Endothelial cell of umbilical vein (primary cell): ENCODE data around the gene NR1I3. TPM values are rescaled to one million over a fixed set of nuclear protein-coding genes. Genes with fewer than 3 reads are reported as not detected.

Source experiments
- BruUV-seq: library from RNA; stranded (reverse); fragments of 400-500 nt; replicated peaks from 2 replicates; lab custom pipeline; 2021; lab: Mats Ljungman, UMichigan
- CTCF ChIA-PET: fragments of 300-600, 350-600 bp; sonication (Branson Sonifier 250); formaldehyde crosslinking; loops from one replicate; lab custom pipeline; 2021; ENCODE audit warnings: antibody characterized with exemption, inconsistent platforms; lab: Charles Lee
- POLR2A ChIA-PET: fragments of 300-600, 350-600 bp; sonication (Branson Sonifier 250); formaldehyde crosslinking; loops from one replicate; lab custom pipeline; 2021; ENCODE audit warnings: antibody characterized with exemption, inconsistent platforms; lab: Charles Lee
- DNase-seq: peaks from one replicate; pipeline ENCODE4 v3.0.0-alpha.2; 2011; ENCODE audit warnings: low read depth, low spot score
- FAIRE-seq: peaks from 2 replicates; lab custom pipeline; 2011; peaks lifted over from hg19 to GRCh38; lab: Jason Lieb, UNC
- H2AFZ ChIP-seq: 2 replicates; pipeline ENCODE4 v1.6.0; 2012; ENCODE audit warnings: low read depth, low read length, control low read depth, inconsistent platforms
- H3K27ac ChIP-seq: 2 replicates; pipeline ENCODE4 v1.5.1; 2011; ENCODE audit warnings: low read depth, mild to moderate bottlenecking, control low read depth, low read length, moderate library complexity; ENCODE audit not compliant: insufficient read depth
- H3K27me3 ChIP-seq, 2 experiments: 2 replicates each; pipeline versions ENCODE4 v1.6.0 to v1.6.1; 2011; ENCODE audit warnings: low read length in 2 of 2, mixed read lengths in 1 of 2; ENCODE audit not compliant: control insufficient read depth in 2 of 2, insufficient read depth in 2 of 2
- H3K36me3 ChIP-seq, 2 experiments: 2 replicates in 1 of 2; 3 replicates in 1 of 2; pipeline ENCODE4 v1.5.1; 2011; ENCODE audit warnings: low read length in 2 of 2, mild to moderate bottlenecking in 1 of 2, moderate library complexity in 1 of 2; ENCODE audit not compliant: control insufficient read depth in 2 of 2, insufficient read depth in 2 of 2; ENCODE audit errors: extremely low read depth in 1 of 2
- H3K4me1 ChIP-seq: 3 replicates; pipeline ENCODE4 v1.5.1; 2011; ENCODE audit warnings: mild to moderate bottlenecking, low read length; ENCODE audit not compliant: control insufficient read depth, insufficient read depth; ENCODE audit errors: extremely low read depth
- H3K4me2 ChIP-seq: 2 replicates; pipeline ENCODE4 v1.6.1; 2011; ENCODE audit warnings: low read length, control low read depth, mixed read lengths; ENCODE audit not compliant: insufficient read depth
- H3K4me3 ChIP-seq, 3 experiments: fragments of 200-600 bp in 1 of 3; sonication (generic), shearing (Covaris generic) in 1 of 3; replicated peaks in 1 of 3; 2 replicates each; pipeline ENCODE4 v1.5.1; 2011 to 2016; ENCODE audit warnings: control low read depth in 3 of 3, low read length in 3 of 3, mild to moderate bottlenecking in 2 of 3, inconsistent platforms in 1 of 3, low read depth in 1 of 3, moderate library complexity in 1 of 3; ENCODE audit not compliant: insufficient read depth in 1 of 3
- H3K79me2 ChIP-seq: 2 replicates; pipeline ENCODE4 v1.6.0; 2012; ENCODE audit warnings: low read length, inconsistent platforms; ENCODE audit not compliant: control insufficient read depth, insufficient read depth
- H3K9ac ChIP-seq: replicated peaks from 2 replicates; pipeline ENCODE3; 2011; ENCODE audit warnings: low read length, control low read depth; ENCODE audit not compliant: insufficient read depth; ENCODE audit errors: extremely low read depth
- H3K9me1 ChIP-seq: replicated peaks from 3 replicates; pipeline ENCODE4 v1.6.0; 2011; ENCODE audit warnings: mild to moderate bottlenecking, low read length; ENCODE audit not compliant: control insufficient read depth, insufficient read depth; ENCODE audit errors: extremely low read depth
- H3K9me3 ChIP-seq: replicated peaks from 2 replicates; pipeline ENCODE4 v1.5.1; 2012; ENCODE audit warnings: low read length, inconsistent platforms; ENCODE audit not compliant: control insufficient read depth, insufficient read depth
- H4K20me1 ChIP-seq: replicated peaks from 2 replicates; pipeline ENCODE3; 2011; ENCODE audit warnings: mild to moderate bottlenecking, low read length; ENCODE audit not compliant: control insufficient read depth, insufficient read depth; ENCODE audit errors: extremely low read depth
- CTCF ChIP-seq, 2 donors: IDR thresholded peaks; 1 replicate in 1 of 2; 2 replicates in 1 of 2; pipeline ENCODE4 v1.5.1; 2011; ENCODE audit warnings: low read length in 2 of 2, mild to moderate bottlenecking in 2 of 2, moderate library complexity in 2 of 2, control low read depth in 1 of 2, inconsistent platforms in 1 of 2, low read depth in 1 of 2; ENCODE audit not compliant: insufficient read depth in 1 of 2; ENCODE audit errors: extremely low read depth in 1 of 2
- EZH2 ChIP-seq: IDR thresholded peaks from 2 replicates; pipeline ENCODE4 v1.6.1; 2012; ENCODE audit warnings: borderline replicate concordance, low read depth, mild to moderate bottlenecking, moderate library complexity, low read length, inconsistent platforms; ENCODE audit not compliant: severe bottlenecking
- FOS ChIP-seq: IDR thresholded peaks from 2 replicates; pipeline ENCODE4 v1.6.1; 2011; ENCODE audit warnings: mild to moderate bottlenecking, low read length, moderate library complexity, borderline replicate concordance; ENCODE audit not compliant: insufficient read depth
- GATA2 ChIP-seq: IDR thresholded peaks from 2 replicates; pipeline ENCODE4 v1.7.0; 2011; ENCODE audit warnings: low read depth, mild to moderate bottlenecking, moderate library complexity, mixed read lengths, low read length; ENCODE audit not compliant: insufficient read length, insufficient read depth
- JUN ChIP-seq: IDR thresholded peaks from 2 replicates; pipeline ENCODE4 v1.6.1; 2011; ENCODE audit warnings: borderline replicate concordance, low read depth; ENCODE audit not compliant: insufficient read length, insufficient read depth
- MAX ChIP-seq: IDR thresholded peaks from 2 replicates; pipeline ENCODE4 v1.6.1; 2011; ENCODE audit not compliant: insufficient read depth, insufficient read length
- MYC ChIP-seq: IDR thresholded peaks from one replicate; pipeline ENCODE4 v1.6.1; 2011; ENCODE audit warnings: mild to moderate bottlenecking, low read depth, low read length
- POLR2A ChIP-seq: IDR thresholded peaks from 2 replicates; pipeline ENCODE4 v1.6.1; 2012; ENCODE audit warnings: low read depth, mild to moderate bottlenecking, control low read depth, low read length
- POLR2AphosphoS5 ChIP-seq: IDR thresholded peaks from 2 replicates; pipeline ENCODE4 v1.6.1; 2012; ENCODE audit warnings: low read depth, mild to moderate bottlenecking, control low read depth, low read length, moderate library complexity; ENCODE audit not compliant: insufficient read depth
- dilution Hi-C: fragments of 300-500 bp; cut with MboI; formaldehyde crosslinking; loops from one replicate; pipeline ENCODE4 v1.15.0; 2019; ENCODE audit warnings: low sequenced_read_pairs; ENCODE audit not compliant: extremely low pct_ligation_motif_present
- intact Hi-C: fragments of 100-400 bp; cut with micrococcal nuclease; formaldehyde crosslinking; loops from one replicate; pipeline ENCODE4 v1.10.0; 2022
- polyA plus RNA-seq, 4 experiments: library from polyadenylated mRNA; depleted of rRNA in 3 of 4; stranded (reverse) in 3 of 4; unstranded in 1 of 4; fragments of >200 nt; gene quantifications; 2 replicates each; pipeline versions ENCODE4 v1.2.1 to v1.2.3, GENCODE V29; 2011 to 2012; ENCODE audit warnings: missing spikeins in 1 of 4
- total RNA-seq: library from RNA; stranded (reverse); gene quantifications from 2 replicates; pipeline ENCODE4 v1.2.3, GENCODE V29; 2021

Gene NR1I3
- total and polyA plus RNA-seq, 2 donors (not counting 3 experiments of a cell fraction or from before 2014, with no cell fraction given), result not detected

GRCh38 chr1:161196111-161196510 lies 41.9 kb downstream of the NR1I3 start:
- FAIRE-seq, result no peak
- Histone ChIP-seq H3K79me2 (peaks cover 34% of the 10 kb centered on the region), H3K4me1 (peaks cover 47% of the 10 kb centered on the region), H3K4me2 (no peak overlapping the region), H3K4me3 (no peak overlapping the region), H3K9me3 (no peaks in the 10 kb centered on the region), H3K9me1 (no peaks in the 10 kb centered on the region), H3K9ac (no peak overlapping the region), H3K27ac (no peak overlapping the region), H2AFZ (no peak overlapping the region), H4K20me1 (no peaks in the 10 kb centered on the region), H3K27me3 (no peaks in the 10 kb centered on the region), H3K36me3 (peaks cover 3% of the 10 kb centered on the region in 2 experiments)
- dilution Hi-C loops, result no loop called here
- BruUV-seq, result no TSS peak
- DNase-seq, result no peak
- ChIA-PET CTCF (no interaction called here), POLR2A (no interaction called here)
- intact Hi-C loops, result no loop called here
- TF ChIP-seq EZH2, result no peak
- TF ChIP-seq POLR2AphosphoS5, result no peak
- no peak for TF ChIP-seq JUN
- no peak for TF ChIP-seq MYC
- no peak for TF ChIP-seq GATA2
- no peak for TF ChIP-seq POLR2A
- TF ChIP-seq CTCF (IDR thresholded peaks at IDR 0.05; ENCODE audit: extremely low read depth in 1 of 2, insufficient read depth in 1 of 2, low read depth in 1 of 2, low read length in 2 of 2), result no peak
- no peak for TF ChIP-seq MAX
- no peak for TF ChIP-seq FOS
